Loucy (cell line): ENCODE results near the gene CNDP2.

Experiments used
- EZH2phosphoT487 ChIP-seq: fragments of 200-600 bp; IDR thresholded peaks from 2 replicates; pipeline ENCODE4 v1.6.1; 2018; ENCODE audit warnings: antibody characterized with exemption, mild to moderate bottlenecking, moderate library complexity, borderline replicate concordance
- TF ChIP-seq, protein P1 (sequence below): fragments of 200-600 bp; sonication (generic); conservative IDR thresholded peaks from 2 replicates; pipeline ENCODE4 v1.5.1; 2014; ENCODE audit warnings: mild to moderate bottlenecking, antibody characterized with exemption, low read length

DNA sequence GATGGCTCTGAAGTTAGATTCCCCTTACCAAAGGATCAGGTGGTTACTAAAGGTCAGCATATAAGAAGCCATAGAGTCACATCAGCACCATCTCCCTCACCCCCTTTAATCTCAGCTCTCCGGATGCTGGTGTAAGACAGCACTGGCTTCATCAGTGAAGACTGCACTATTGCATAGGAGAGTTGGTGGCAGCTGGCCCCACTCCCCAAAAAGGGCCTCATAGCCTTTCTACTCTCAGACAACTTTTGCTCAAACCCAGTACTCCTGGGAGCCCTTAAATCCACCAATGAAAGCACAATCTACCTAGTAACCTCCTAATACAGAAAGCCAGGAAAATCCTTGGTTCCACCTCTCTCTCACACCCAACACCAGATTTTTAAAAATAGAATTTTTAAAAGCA, 32.2 kb upstream of the CNDP2 start:
- TF ChIP-seq, protein P1, sequence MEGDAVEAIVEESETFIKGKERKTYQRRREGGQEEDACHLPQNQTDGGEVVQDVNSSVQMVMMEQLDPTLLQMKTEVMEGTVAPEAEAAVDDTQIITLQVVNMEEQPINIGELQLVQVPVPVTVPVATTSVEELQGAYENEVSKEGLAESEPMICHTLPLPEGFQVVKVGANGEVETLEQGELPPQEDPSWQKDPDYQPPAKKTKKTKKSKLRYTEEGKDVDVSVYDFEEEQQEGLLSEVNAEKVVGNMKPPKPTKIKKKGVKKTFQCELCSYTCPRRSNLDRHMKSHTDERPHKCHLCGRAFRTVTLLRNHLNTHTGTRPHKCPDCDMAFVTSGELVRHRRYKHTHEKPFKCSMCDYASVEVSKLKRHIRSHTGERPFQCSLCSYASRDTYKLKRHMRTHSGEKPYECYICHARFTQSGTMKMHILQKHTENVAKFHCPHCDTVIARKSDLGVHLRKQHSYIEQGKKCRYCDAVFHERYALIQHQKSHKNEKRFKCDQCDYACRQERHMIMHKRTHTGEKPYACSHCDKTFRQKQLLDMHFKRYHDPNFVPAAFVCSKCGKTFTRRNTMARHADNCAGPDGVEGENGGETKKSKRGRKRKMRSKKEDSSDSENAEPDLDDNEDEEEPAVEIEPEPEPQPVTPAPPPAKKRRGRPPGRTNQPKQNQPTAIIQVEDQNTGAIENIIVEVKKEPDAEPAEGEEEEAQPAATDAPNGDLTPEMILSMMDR = no peak
- TF ChIP-seq EZH2phosphoT487 = no peak
